Gastroesophageal sphincter (tissue), 3 donors: ENCODE data around the gene ADIRF.

Experiments used
- POLR2A ChIP-seq, 2 donors: fragments of 450-650 bp; IDR thresholded peaks; one replicate each; pipeline ENCODE4 v1.6.1; 2017; ENCODE audit warnings: antibody characterized with exemption in 2 of 2, mild to moderate bottlenecking in 2 of 2, moderate library complexity in 1 of 2
- POLR2AphosphoS5 ChIP-seq: sonication (generic); formaldehyde crosslinking; IDR thresholded peaks from one replicate; pipeline ENCODE4 v1.6.1; 2017; ENCODE audit warnings: antibody characterized with exemption
- TF ChIP-seq, protein P1 (sequence below), 4 experiments: fragments of 200-600 bp in 2 of 4; fragments of 450-650 bp in 2 of 4; sonication (generic) in 1 of 4; IDR thresholded peaks; one replicate each; pipeline ENCODE4 v1.5.1; 2017 to 2019; ENCODE audit warnings: antibody characterized with exemption in 4 of 4, mild to moderate bottlenecking in 2 of 4, moderate library complexity in 2 of 4

- TF ChIP-seq POLR2A (IDR thresholded peaks at IDR 0.05) = no peak
- TF ChIP-seq, protein P1, sequence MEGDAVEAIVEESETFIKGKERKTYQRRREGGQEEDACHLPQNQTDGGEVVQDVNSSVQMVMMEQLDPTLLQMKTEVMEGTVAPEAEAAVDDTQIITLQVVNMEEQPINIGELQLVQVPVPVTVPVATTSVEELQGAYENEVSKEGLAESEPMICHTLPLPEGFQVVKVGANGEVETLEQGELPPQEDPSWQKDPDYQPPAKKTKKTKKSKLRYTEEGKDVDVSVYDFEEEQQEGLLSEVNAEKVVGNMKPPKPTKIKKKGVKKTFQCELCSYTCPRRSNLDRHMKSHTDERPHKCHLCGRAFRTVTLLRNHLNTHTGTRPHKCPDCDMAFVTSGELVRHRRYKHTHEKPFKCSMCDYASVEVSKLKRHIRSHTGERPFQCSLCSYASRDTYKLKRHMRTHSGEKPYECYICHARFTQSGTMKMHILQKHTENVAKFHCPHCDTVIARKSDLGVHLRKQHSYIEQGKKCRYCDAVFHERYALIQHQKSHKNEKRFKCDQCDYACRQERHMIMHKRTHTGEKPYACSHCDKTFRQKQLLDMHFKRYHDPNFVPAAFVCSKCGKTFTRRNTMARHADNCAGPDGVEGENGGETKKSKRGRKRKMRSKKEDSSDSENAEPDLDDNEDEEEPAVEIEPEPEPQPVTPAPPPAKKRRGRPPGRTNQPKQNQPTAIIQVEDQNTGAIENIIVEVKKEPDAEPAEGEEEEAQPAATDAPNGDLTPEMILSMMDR (IDR thresholded peaks at IDR 0.05) = no peak
- TF ChIP-seq POLR2AphosphoS5 = no peak
These were observed 13.4 kb downstream of the ADIRF start for GRCh38 chr10:86981716-86982115.
